H1 (cell line): ENCODE data around the gene B3GLCT. TPM values are rescaled to one million over a fixed set of nuclear protein-coding genes. Genes with fewer than 3 reads are reported as not detected.

Source experiments
- CTCF ChIA-PET: fragments of 300-600 bp; sonication (Branson Sonifier 250); formaldehyde crosslinking; loops from one replicate; lab custom pipeline; 2021; ENCODE audit not compliant: partially characterized antibody; lab: Charles Lee
- POLR2A ChIA-PET: fragments of 300-600 bp; sonication (Branson Sonifier 250); formaldehyde crosslinking; loops from one replicate; lab custom pipeline; 2021; ENCODE audit warnings: inconsistent platforms; ENCODE audit not compliant: partially characterized antibody; lab: Charles Lee
- DNase-seq, 2 experiments: peaks; one replicate each; pipeline versions ENCODE4 v3.0.0 to v3.0.0-alpha.2; 2010 to 2022; ENCODE audit warnings: low spot score in 2 of 2, low read depth in 1 of 2, mixed read lengths in 1 of 2
- FAIRE-seq: peaks from 2 replicates; lab custom pipeline; 2011; peaks lifted over from hg19 to GRCh38; lab: Jason Lieb, UNC
- H2AFZ ChIP-seq: 2 replicates; pipeline ENCODE4 v1.8.1; 2012; ENCODE audit warnings: low read length, inconsistent platforms
- H2AK5ac ChIP-seq: 2 replicates; pipeline ENCODE4 v1.6.1; 2013; ENCODE audit warnings: low read depth, low read length
- H2BK120ac ChIP-seq: replicated peaks from 2 replicates; pipeline ENCODE3; 2013; ENCODE audit warnings: low read depth, low read length, inconsistent platforms
- H2BK12ac ChIP-seq: 2 replicates; pipeline ENCODE4 v1.6.1; 2013; ENCODE audit warnings: low read depth, low read length
- H2BK15ac ChIP-seq: 2 replicates; pipeline ENCODE4 v1.6.1; 2013; ENCODE audit warnings: low read length
- H2BK20ac ChIP-seq: 2 replicates; pipeline ENCODE4 v1.6.1; 2013; ENCODE audit warnings: low read length
- H2BK5ac ChIP-seq: 2 replicates; pipeline ENCODE4 v1.6.1; 2013; ENCODE audit warnings: low read depth, low read length
- H3K14ac ChIP-seq: 2 replicates; pipeline ENCODE4 v1.6.1; 2013; ENCODE audit warnings: inconsistent platforms; ENCODE audit not compliant: insufficient read length
- H3K18ac ChIP-seq: 2 replicates; pipeline ENCODE4 v1.6.1; 2013; ENCODE audit warnings: low read length; ENCODE audit errors: extremely low read depth
- H3K23ac ChIP-seq: 2 replicates; pipeline ENCODE4 v1.6.1; 2013; ENCODE audit warnings: inconsistent platforms; ENCODE audit not compliant: insufficient read length
- H3K23me2 ChIP-seq: 2 replicates; pipeline ENCODE4 v1.6.1; 2013; ENCODE audit warnings: low read depth, low read length
- H3K27ac ChIP-seq: 2 replicates; pipeline ENCODE4 v1.6.1; 2011; ENCODE audit warnings: low read depth, low read length, inconsistent platforms
- H3K27me3 ChIP-seq, 4 experiments: replicated peaks in 1 of 4; 1 replicate in 1 of 4; 2 replicates in 3 of 4; pipeline versions ENCODE4 v1.6.1 to v1.8.1; 2011 to 2013; ENCODE audit warnings: low read length in 3 of 4, mild to moderate bottlenecking in 3 of 4, inconsistent platforms in 2 of 4, mixed read lengths in 2 of 4, moderate library complexity in 1 of 4; ENCODE audit not compliant: control insufficient read depth in 3 of 4, insufficient read depth in 3 of 4; ENCODE audit errors: extremely low read depth in 1 of 4
- H3K36me3 ChIP-seq, 4 experiments: 2 replicates each; pipeline versions ENCODE4 v1.6.1 to v1.8.1; 2011 to 2013; ENCODE audit warnings: mild to moderate bottlenecking in 4 of 4, low read length in 3 of 4, moderate library complexity in 2 of 4, control low read depth in 1 of 4, inconsistent platforms in 1 of 4; ENCODE audit not compliant: insufficient read depth in 4 of 4, control insufficient read depth in 2 of 4
- H3K4ac ChIP-seq: replicated peaks from 2 replicates; pipeline ENCODE3; 2013; ENCODE audit warnings: low read length, low read depth, mixed read lengths, inconsistent platforms; ENCODE audit not compliant: insufficient read length
- H3K4me1 ChIP-seq, 4 experiments: replicated peaks in 1 of 4; 1 replicate in 1 of 4; 2 replicates in 3 of 4; pipeline versions ENCODE4 v1.6.1 to v1.8.1; 2011 to 2013; ENCODE audit warnings: low read length in 3 of 4, inconsistent platforms in 2 of 4, mixed read lengths in 1 of 4; ENCODE audit not compliant: insufficient read depth in 4 of 4, control insufficient read depth in 3 of 4
- H3K4me2 ChIP-seq, 2 experiments: 2 replicates each; pipeline versions ENCODE4 v1.6.1 to v1.8.1; 2011 to 2013; ENCODE audit warnings: low read depth in 2 of 2, low read length in 2 of 2, control low read depth in 1 of 2, inconsistent platforms in 1 of 2, mild to moderate bottlenecking in 1 of 2; ENCODE audit not compliant: insufficient read depth in 1 of 2
- H3K4me3 ChIP-seq, 4 experiments: fragments of 200-600, 300-600 bp in 1 of 4; sonication (generic), shearing (Covaris generic), sonication (Bioruptor Twin) in 1 of 4; 2 replicates each; pipeline versions ENCODE4 v1.5.1 to v1.8.1; 2011 to 2016; ENCODE audit warnings: low read length in 4 of 4, low read depth in 3 of 4, control low read depth in 2 of 4, inconsistent platforms in 2 of 4, mild to moderate bottlenecking in 2 of 4, mixed read lengths in 1 of 4, moderate library complexity in 1 of 4; ENCODE audit not compliant: insufficient read depth in 2 of 4; ENCODE audit errors: extremely low read depth in 1 of 4
- H3K56ac ChIP-seq: replicated peaks from 2 replicates; pipeline ENCODE3; 2013; ENCODE audit warnings: low read depth, mild to moderate bottlenecking, mixed read lengths, low read length, inconsistent platforms; ENCODE audit not compliant: insufficient read length
- H3K79me1 ChIP-seq: 2 replicates; pipeline ENCODE4 v1.6.1; 2013; ENCODE audit warnings: low read depth, low read length, control low read depth
- H3K79me2 ChIP-seq, 2 experiments: 2 replicates each; pipeline versions ENCODE4 v1.6.1 to v1.8.1; 2012 to 2013; ENCODE audit warnings: low read length in 2 of 2, mild to moderate bottlenecking in 2 of 2, inconsistent platforms in 1 of 2; ENCODE audit not compliant: insufficient read depth in 2 of 2, control insufficient read depth in 1 of 2
- H3K9ac ChIP-seq, 4 experiments: replicated peaks in 1 of 4; 1 replicate in 1 of 4; 2 replicates in 3 of 4; pipeline versions ENCODE4 v1.6.1 to v1.8.1; 2011 to 2013; ENCODE audit warnings: low read depth in 3 of 4, low read length in 3 of 4, control low read depth in 2 of 4, mild to moderate bottlenecking in 2 of 4, moderate library complexity in 2 of 4, inconsistent platforms in 1 of 4; ENCODE audit errors: extremely low read depth in 1 of 4
- H3K9me3 ChIP-seq, 2 experiments: 2 replicates each; pipeline versions ENCODE4 v1.6.1 to v1.8.1; 2012 to 2013; ENCODE audit warnings: mild to moderate bottlenecking in 2 of 2, moderate library complexity in 2 of 2, control low read depth in 1 of 2, inconsistent platforms in 1 of 2, low read depth in 1 of 2, low read length in 1 of 2, mixed read lengths in 1 of 2; ENCODE audit not compliant: insufficient read depth in 2 of 2
- H4K20me1 ChIP-seq, 2 experiments: replicated peaks in 1 of 2; 2 replicates each; pipeline versions ENCODE3 to v1.8.1; 2011 to 2013; ENCODE audit warnings: inconsistent platforms in 2 of 2, low read length in 2 of 2, mild to moderate bottlenecking in 1 of 2; ENCODE audit not compliant: insufficient read depth in 2 of 2, control insufficient read depth in 1 of 2
- H4K5ac ChIP-seq: 2 replicates; pipeline ENCODE4 v1.6.1; 2013; ENCODE audit warnings: low read length, low read depth, mixed read lengths, inconsistent platforms; ENCODE audit not compliant: insufficient read length
- H4K8ac ChIP-seq: 2 replicates; pipeline ENCODE4 v1.8.0; 2013; ENCODE audit warnings: mild to moderate bottlenecking, moderate library complexity, low read length, inconsistent platforms; ENCODE audit not compliant: insufficient read depth; ENCODE audit errors: extremely low read depth
- H4K91ac ChIP-seq: replicated peaks from 2 replicates; pipeline ENCODE3; 2013; ENCODE audit warnings: low read length, mixed read lengths, inconsistent platforms; ENCODE audit not compliant: insufficient read length
- ASH2L ChIP-seq: fragments of 200-600, 300-600 bp; sonication (generic); IDR thresholded peaks from one replicate; pipeline ENCODE4 v1.7.1; 2017; ENCODE audit warnings: low read length
- GABPA ChIP-seq: IDR thresholded peaks from 2 replicates; pipeline ENCODE4 v1.6.1; 2011; ENCODE audit warnings: mild to moderate bottlenecking, low read length, moderate library complexity, borderline replicate concordance; ENCODE audit not compliant: insufficient read depth
- GTF2F1 ChIP-seq: IDR thresholded peaks from 2 replicates; pipeline ENCODE4 v1.6.1; 2012; ENCODE audit warnings: low read depth, low read length, improper control_type of control experiment, borderline replicate concordance
- KDM4A ChIP-seq: IDR thresholded peaks from one replicate; pipeline ENCODE4 v1.7.1; 2012; ENCODE audit warnings: low read depth, mild to moderate bottlenecking, moderate library complexity, low read length, inconsistent platforms; ENCODE audit not compliant: severe bottlenecking
- NRF1 ChIP-seq: IDR thresholded peaks from 2 replicates; pipeline ENCODE4 v1.6.1; 2011; ENCODE audit warnings: mild to moderate bottlenecking, low read depth, low read length, improper control_type of control experiment
- POU5F1 ChIP-seq: IDR thresholded peaks from 2 replicates; pipeline ENCODE4 v1.6.1; 2011; ENCODE audit warnings: low read depth, mild to moderate bottlenecking, low read length, moderate library complexity
- SAP30 ChIP-seq: fragments of 300-600 bp; sonication (generic); IDR thresholded peaks from 2 replicates; pipeline ENCODE4 v1.7.1; 2012; ENCODE audit warnings: low read length, moderate library complexity, mild to moderate bottlenecking, inconsistent platforms; ENCODE audit not compliant: insufficient read depth, insufficient replicate concordance
- SP4 ChIP-seq: IDR thresholded peaks from 2 replicates; pipeline ENCODE4 v1.6.1; 2012; ENCODE audit warnings: low read length, inconsistent platforms
- TBP ChIP-seq: IDR thresholded peaks from 2 replicates; pipeline ENCODE4 v1.6.1; 2011; ENCODE audit warnings: low read depth, low read length, improper control_type of control experiment
- TCF12 ChIP-seq: IDR thresholded peaks from 2 replicates; pipeline ENCODE4 v1.6.1; 2011; ENCODE audit warnings: low read depth, mild to moderate bottlenecking, low read length
- TEAD4 ChIP-seq: IDR thresholded peaks from 2 replicates; pipeline ENCODE4 v1.6.1; 2012; ENCODE audit warnings: low read depth, low read length, inconsistent platforms, mixed read lengths
- ZNF274 ChIP-seq: IDR thresholded peaks from 2 replicates; pipeline ENCODE4 v1.7.0; 2012; ENCODE audit warnings: low read length, borderline replicate concordance; ENCODE audit errors: extremely low read depth
- WGBS, 2 experiments: shearing (Covaris generic) in 1 of 2; methylation state at CpG; one replicate each; pipeline versions ENCODE4 v1.1.6 to v1.1.7; 2013 to 2015; ENCODE audit warnings: low lambda C conversion rate in 2 of 2, mixed read lengths in 2 of 2, inconsistent platforms in 1 of 2, low coverage in 1 of 2, missing lambda C conversion rate in 1 of 2; ENCODE audit not compliant: insufficient replicate concordance in 2 of 2, insufficient coverage in 1 of 2, insufficient read length in 1 of 2; ENCODE audit errors: extremely low coverage in 1 of 2, missing lambda C conversion rate in 1 of 2; 5-methylcytosine and 5-hydroxymethylcytosine counted together
- polyA plus RNA-seq, 7 experiments: library from polyadenylated mRNA; depleted of rRNA in 3 of 7; stranded (reverse) in 5 of 7; unstranded in 2 of 7; fragments of >200 nt in 5 of 7; fragments of 200-250 nt in 2 of 7; gene quantifications; 1 replicate in 5 of 7; 2 replicates in 1 of 7; 4 replicates in 1 of 7; pipeline versions ENCODE4 v1.2.1 to v1.2.3, GENCODE V29; 2011 to 2013; ENCODE audit warnings: missing spikeins in 2 of 7, mixed read lengths in 2 of 7
- total RNA-seq: library from RNA; stranded (reverse); fragmentation: NEBNext Ultra II Directional; extraction: Animal tissue kit (Norgen Biotek cat#: 25700); gene quantifications from 2 replicates; pipeline ENCODE4 v1.2.1, GENCODE V29; 2021
- TF ChIP-seq, protein P1 (sequence below): IDR thresholded peaks from 2 replicates; pipeline ENCODE4 v1.6.1; 2012; ENCODE audit warnings: inconsistent platforms
- TF ChIP-seq, protein P2 (sequence below): IDR thresholded peaks from 2 replicates; pipeline ENCODE4 v1.6.1; 2012; ENCODE audit warnings: inconsistent platforms

Gene B3GLCT
- total and polyA plus RNA-seq, 2 of the 8 experiments (the other 6 are each of a cell fraction or from before 2014, with no cell fraction given), result 1.5 to 4.1 TPM

DNA sequence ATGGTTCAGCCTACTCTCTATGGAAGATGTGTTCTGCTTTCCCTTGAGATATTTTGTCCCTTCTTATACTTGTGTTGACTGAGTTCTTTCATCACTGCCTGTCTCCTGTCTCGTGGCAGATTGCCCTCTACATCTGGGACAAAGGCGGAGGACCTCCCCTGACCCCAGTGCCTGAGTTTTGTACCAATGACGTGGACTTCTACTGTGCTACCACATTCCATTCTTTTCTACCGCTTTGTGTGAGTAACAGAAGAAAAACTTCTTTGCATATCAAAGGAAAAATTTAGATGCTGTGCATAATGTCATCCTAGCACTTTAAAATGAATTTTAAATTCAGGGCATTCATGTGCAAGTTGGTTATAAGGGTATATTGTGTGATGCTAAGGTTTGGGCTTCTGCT, 74.6 kb downstream of the B3GLCT start:
- H4K8ac ChIP-seq, result no peak overlapping the region
- no peak for DNase-seq
- no peaks in the 10 kb centered on the region for H3K23me2 ChIP-seq
- no peak overlapping the region for H3K56ac ChIP-seq
- H4K20me1 ChIP-seq, result no peaks in the 10 kb centered on the region
- peaks cover 0 to 3% (median 1%) of the 10 kb centered on the region in 4 experiments; a peak in 2 of 8 replicates for H3K36me3 ChIP-seq
- H3K4me1 ChIP-seq, result peaks cover 0 to 3% (median 0%) of the 10 kb centered on the region in 4 experiments; a peak in 1 of 7 replicates
- H2BK12ac ChIP-seq, result no peak overlapping the region
- H3K18ac ChIP-seq, result no peak overlapping the region
- peaks cover 8 to 10% of the 10 kb centered on the region in 2 experiments; a peak in 3 of 4 replicates for H3K9me3 ChIP-seq
- H3K4me2 ChIP-seq, result no peak overlapping the region
- no peak overlapping the region for H3K14ac ChIP-seq
- H2BK120ac ChIP-seq, result no peak overlapping the region
- H3K27ac ChIP-seq, result no peak overlapping the region
- CTCF ChIA-PET, result no interaction called here
- H3K23ac ChIP-seq, result no peak overlapping the region
- H3K4me3 ChIP-seq, result no peak overlapping the region
- FAIRE-seq, result no peak
- no peak overlapping the region for H2AK5ac ChIP-seq
- no peaks in the 10 kb centered on the region for H3K27me3 ChIP-seq
- WGBS, 2 experiments, result 88% methylated on average over 4 of the region's 4 CpGs; no CpG with 5 or more reads in 1 of the 2 experiments
- H4K5ac ChIP-seq, result no peak overlapping the region
- H3K79me2 ChIP-seq, result no peaks in the 10 kb centered on the region
- H2BK15ac ChIP-seq, result no peak overlapping the region
- H3K9ac ChIP-seq, result no peak overlapping the region
- H4K91ac ChIP-seq, result no peak overlapping the region
- no peak overlapping the region for H2BK20ac ChIP-seq
- no peak overlapping the region for H2AFZ ChIP-seq
- no peak overlapping the region for H2BK5ac ChIP-seq
- POLR2A ChIA-PET, result no interaction called here
- no peak overlapping the region for H3K4ac ChIP-seq
- no peaks in the 10 kb centered on the region for H3K79me1 ChIP-seq
- TF ChIP-seq SAP30 (no peak), TCF12 (no peak), GABPA (no peak), TEAD4 (no peak), ZNF274 (no peak), NRF1 (no peak), ASH2L (no peak), GTF2F1 (no peak), POU5F1 (no peak), TBP (no peak), KDM4A (no peak), SP4 (no peak)
- TF ChIP-seq, protein P1, sequence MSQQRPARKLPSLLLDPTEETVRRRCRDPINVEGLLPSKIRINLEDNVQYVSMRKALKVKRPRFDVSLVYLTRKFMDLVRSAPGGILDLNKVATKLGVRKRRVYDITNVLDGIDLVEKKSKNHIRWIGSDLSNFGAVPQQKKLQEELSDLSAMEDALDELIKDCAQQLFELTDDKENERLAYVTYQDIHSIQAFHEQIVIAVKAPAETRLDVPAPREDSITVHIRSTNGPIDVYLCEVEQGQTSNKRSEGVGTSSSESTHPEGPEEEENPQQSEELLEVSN, result no peak
- TF ChIP-seq, protein P2, sequence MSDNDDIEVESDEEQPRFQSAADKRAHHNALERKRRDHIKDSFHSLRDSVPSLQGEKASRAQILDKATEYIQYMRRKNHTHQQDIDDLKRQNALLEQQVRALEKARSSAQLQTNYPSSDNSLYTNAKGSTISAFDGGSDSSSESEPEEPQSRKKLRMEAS, result no peak
